PC-9 (cell line): ENCODE data around the gene RPS6KB1.

Experiments used
- CTCF ChIP-seq: fragments of 200-600 bp; sonication (generic); conservative IDR thresholded peaks from 2 replicates; pipeline ENCODE4 v1.6.1; 2017; ENCODE audit warnings: mixed run types, antibody characterized with exemption, mild to moderate bottlenecking, moderate library complexity
- EZH2 ChIP-seq: fragments of 200-600 bp; sonication (generic); IDR thresholded peaks from 2 replicates; pipeline ENCODE4 v1.8.0; 2017; ENCODE audit warnings: antibody characterized with exemption, low read depth

GRCh38 chr17:59964482-59965328 lies 71.8 kb downstream of the RPS6KB1 start, which contains the start of gene RNFT1:
- TF ChIP-seq CTCF, result no peak
- no peak for TF ChIP-seq EZH2
